D341Med (cell line): Measurements from ENCODE around the gene HES5.

Source experiments
- DNase-seq: peaks from one replicate; pipeline ENCODE4 v3.0.0; 2012; ENCODE audit warnings: low spot score

Gene HES5

DNA sequence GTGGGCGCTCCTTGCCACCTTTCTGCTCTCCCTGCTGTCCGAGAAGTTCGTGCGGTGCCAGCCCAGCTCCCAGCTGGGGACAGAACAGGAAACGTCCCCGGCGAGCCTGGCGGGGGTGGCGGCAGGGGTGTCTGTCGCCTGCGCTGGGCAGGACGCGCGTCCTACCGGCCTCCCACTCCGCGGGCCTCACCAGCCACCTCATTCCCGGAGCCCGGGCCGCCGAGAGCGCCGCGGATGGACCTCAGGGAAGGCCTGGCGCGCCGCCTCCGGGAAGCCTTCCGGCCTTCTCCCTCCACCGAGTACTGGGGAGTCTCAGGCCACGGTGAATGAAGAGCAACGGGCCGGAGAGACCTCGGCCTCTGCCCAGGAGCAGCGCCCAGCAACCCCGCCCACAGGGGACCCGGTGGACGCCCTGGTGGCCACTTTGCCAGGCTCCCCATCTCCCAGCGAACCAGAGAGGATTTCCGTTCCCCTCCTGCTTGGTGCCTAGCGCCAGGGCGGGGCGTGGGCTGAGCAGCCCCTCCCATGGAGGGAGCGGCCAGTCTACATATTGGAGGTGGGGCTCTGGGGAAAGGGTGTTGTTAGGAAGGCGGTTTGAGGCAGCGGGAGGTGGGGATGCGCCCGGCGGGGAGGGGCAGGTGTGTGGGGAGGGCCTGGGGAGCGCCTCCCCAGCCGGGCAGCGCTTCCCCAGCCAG, 16.6 kb upstream of the HES5 start:
- no peak for DNase-seq

DNA sequence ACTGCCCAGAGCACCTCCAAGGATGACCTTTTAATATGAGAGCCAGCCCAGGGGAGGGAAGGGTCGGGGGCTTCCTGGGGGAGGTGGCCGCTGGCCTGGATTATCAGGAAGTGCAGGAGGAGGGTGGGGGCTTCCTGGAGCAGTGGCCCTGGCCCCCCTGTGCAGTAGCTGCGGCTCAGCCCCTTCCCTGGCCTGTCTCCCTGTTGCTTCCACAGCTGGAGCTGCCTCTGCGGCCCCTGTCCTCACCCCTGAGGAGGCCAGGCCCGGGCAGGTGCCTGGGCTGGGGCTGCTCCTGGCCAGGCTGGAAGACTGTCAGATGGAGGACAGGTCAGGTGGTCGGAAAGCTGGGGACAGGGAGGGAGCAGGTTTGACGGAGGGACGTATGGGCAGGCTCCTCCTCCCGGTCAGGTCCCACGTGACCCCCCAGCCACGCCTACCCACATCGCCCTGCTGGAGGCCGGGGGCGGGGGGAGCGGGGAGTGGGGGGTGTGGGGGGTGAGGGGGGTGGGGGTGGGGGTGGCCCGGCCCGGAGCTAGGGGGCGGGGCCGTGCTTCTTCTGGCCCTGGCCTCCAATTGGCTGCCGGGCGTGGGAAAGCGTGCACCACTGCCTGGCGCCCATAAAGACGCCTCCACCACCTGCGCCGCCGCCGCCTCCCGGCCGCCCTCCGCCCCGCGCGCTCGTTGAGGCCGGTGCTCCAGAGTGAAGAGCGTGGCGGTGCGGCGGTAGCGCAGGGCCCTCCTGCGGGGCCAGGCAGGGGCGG, 15.9 kb upstream of the HES5 start:
- peak; percentile 88 for DNase-seq

DNA sequence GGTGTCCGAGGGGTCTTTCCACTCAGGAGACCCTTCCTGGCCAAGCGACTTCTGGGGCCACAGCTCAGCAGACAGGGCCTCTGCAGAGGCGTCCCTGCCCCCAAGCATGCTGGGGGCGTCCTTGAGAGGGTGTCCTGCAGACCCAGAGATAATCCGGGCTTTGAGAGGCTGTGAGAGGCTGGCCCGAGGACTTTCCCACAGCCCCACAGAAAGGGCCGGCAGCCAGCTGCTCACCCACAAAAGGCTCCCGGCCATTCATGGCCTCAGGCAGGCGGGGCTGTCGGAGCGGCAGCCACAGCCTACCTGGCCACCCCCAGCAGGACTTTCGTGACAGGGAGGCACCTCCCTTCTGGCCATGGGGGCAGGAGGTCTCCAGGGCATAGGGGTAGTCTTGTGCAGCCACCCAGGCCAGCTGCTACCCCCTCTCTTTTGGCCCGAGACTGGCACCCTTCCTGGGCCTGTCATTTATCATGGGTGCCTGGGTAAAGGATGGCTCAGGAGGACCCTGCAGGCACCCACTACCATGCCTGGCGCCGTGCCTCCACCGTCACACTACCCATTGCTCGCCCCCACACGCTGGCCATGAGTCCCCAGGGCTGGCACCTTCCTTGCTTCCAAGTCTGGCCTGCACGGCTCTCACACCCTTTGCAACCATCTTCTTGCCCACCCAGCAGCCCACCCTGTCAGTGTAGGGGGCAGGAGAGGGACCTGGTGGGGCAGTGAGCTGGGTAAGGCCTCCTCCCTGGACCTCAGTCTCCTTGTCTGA, 15.0 kb upstream of the HES5 start:
- no peak for DNase-seq

DNA sequence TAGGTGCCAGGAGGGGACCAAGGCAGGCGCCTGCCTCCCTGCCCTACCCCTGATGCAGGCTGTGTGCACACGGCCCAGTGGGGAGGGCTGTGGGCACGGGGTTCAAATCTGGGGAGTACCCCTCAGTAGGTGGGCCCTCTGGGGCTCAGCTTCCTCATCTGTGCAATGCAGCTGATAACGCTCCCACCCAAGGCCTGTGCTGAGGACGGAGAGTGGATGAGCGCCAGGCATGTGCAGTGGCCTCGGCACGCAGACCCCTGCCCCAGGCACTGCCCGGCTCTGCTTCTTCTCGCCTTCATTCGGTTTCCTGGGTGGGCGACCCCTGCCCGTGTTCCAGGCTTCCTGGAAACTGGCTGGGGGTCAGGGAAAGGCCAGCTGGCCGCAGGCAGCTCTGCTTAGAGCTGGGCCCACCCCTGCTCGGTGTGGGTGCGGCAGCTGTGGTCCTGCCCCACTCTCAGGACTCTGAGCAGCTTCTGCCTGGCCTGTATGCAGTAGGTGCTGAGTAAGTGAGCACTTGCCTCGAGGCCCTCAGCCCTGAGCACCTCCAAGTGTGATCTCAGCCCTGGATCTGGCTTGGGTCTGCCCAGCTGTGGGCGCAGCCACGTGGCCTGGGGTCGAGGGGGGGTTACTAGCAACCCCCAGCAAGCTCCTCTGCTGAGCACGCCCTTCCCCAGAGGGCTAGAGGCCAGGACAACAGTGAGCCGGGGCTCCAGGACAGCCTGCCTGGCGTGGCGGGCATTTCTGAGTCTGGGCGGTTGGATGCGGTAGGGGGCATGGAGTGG, 14.2 kb upstream of the HES5 start:
- no peak for DNase-seq

DNA sequence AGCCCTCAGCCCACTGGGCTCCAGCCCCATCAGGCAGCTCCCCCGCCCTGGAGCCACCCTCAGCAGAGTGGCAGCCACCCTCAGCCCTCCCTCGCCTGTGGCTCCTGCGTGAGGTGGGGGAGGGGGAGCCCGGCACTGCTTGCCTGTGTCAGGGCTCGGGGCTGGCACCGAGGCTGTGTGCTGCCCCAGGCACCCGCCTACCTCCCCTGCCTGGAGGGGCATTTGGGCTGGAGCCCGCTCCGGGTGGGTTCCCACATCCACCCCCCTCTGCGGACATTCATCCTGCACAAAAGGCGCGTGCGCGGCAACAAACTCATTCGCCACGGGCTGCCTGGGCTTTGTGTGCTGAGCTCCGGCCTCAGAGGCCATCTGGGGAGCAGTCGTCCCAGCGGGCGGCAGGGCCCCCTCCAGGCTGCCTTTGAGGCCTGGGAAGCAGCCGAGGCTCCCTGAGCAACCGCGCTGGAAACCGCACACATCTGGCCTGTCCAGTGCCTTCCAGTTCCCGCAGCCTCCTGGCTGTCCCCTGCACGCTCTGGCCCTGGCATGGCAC, 13.6 kb upstream of the HES5 start:
- DNase-seq = no peak

DNA sequence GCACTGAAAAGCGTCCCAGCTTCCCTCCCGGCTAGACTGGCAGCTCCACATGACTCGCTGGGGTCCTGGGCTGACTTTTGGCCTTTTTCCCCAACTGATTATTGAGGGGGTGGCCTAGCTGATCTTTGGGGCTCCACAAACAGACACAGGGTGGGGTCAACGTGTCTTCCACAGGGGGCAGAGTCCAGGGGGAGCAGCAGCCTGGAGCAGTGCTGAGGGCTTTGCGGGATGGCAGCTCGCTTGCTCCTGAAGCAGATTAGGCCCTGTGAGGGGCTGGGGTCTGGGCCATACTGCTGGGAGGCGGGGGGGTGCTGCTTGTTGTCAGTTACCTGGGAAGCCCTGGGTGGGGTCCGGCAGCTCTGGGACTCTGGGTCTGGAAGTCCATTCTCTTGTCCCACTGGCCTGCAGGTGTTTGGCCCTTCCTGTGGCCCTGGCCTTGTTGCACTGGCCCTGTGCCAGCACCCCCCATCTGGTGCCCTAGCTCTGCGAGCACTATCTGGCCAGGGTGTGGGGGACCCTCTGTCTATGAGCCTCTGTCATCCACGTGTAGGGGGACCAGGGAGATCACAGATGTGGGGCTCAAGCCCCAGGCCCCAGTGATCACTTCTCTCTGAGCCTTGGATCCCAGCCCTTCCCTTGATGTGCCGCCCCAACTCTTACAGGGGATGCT, 12.3 kb upstream of the HES5 start:
- DNase-seq = no peak

DNA sequence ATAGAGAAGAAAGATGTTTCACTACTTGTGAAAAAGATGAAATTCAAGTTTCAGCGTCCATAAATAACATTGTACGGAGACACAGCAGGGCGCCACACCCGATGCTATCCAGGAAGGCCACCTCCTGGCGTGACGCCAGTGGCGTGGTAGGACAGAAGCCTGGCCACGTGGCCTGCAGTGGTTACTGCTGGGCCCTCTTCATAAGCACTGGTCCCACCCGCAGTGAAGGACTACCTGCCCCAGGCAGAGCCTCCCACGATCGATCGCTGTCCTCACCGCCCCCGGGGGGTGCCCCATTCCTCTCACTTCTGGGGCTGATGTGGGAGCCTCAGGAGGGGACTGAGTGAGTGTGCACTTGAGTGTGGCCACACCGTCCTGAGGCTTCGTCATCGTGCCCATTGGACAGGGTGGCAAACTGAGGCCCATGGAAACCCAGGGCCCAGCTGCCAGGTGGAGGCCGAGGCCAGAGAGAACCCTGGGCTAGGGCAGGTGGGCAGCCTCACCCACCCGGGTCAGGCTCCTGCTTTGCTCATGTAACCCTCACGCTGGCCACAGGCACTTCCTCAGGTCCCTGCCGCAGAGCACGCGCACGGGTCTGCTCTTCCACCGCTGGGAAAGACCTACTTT, 11.7 kb upstream of the HES5 start:
- DNase-seq = no peak

DNA sequence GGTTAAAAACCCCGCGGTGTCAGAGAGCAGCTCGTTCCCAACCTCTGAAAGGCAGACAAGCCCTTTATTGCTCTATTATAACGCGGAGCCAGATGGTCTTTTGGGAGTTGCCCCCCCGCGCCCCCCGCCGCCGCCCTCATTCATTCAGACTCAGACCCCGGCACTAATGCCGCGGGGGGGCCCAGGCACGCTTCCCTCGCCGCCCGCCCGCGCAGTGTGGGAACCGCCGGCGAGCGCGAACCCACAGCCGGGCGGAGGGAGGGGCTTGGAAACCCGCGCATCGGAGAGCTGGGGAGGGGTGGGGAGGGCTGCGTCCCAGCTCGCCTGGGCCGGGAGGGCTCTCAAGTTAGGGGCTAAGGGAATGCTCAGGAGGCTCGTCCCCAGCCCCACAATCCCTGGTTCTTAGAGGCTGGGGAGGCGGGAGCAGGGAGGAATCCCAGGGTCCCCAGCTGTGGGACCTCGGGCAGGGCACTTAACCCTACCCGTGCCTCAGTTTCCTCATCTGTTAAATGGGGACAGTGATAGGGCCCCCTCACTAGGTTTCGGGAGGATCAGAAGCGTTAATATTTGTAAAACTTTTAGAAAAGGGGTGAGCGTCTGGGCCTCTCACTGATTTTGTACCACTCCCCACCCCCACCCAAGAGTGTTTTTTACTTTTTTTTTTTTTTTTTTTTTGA, 10.9 kb upstream of the HES5 start:
- DNase-seq = no peak

DNA sequence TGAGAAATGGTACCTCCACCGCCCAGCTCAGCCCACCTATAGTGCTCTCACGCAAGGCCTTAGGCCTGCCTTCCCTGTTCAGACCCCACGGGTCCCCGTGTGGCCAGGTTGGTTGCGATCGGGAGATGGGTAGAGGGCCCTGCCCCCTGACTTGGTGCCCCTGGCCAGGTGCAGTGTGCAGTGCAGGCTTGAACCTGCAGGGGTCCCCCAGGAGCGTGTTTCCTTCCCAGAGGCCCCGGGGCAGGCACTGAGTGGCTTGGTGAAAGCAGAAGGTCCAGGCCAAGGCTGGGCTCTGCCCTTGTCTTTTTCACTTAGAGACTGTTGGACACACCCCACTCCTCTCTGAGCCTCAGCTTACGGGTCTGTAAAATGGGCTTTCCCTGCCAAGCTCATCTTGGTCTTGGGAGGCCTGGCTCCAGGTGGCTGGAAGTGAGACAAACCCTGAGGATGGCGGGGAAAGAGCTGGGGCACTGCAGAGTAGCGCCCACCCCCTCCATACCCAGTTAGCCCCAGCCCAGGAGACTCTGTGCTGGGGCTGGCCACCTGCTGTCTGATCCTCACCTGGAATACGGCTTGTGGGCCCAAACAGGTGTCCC, 9.3 kb upstream of the HES5 start:
- DNase-seq = no peak

DNA sequence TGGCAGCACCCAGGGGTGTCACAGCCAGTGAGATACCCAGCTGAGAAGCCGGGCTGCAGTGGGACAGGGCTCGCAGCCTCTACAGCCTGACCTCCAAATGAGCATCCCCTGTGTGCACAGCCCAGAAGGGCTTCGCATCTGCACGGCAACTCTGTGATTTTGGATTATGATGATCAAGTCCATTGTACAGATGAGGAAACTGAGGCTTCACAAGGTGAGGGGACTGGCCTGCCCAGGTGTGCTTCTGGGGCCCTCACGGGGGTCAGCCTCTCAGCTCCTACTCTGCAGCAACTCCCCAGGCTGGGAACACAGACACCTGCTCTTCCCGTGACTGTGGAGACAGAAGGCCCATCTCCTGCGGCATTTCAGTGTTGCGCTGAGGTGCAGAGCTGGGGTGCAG, 8.8 kb upstream of the HES5 start:
- no peak for DNase-seq

DNA sequence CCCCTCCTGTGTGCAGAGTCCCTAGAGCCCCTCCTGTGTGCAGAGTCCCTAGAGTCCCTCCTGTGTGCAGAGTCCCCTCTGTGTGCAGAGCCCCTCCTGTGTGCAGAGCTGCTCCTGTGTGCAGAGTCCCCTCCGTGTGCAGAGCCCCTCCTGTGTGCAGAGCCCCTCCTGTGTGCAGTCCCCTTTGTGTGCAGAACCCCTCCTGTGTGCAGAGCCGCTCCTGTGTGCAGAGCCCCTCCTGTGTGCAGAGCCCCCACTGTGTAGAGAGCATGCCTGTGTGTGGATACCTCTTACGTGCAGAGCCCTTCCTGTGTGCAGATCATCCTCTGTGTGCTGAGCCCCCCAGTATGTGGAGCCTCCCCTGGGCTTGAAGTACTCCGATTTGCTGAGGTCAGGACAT, 8.3 kb upstream of the HES5 start:
- DNase-seq = no peak

DNA sequence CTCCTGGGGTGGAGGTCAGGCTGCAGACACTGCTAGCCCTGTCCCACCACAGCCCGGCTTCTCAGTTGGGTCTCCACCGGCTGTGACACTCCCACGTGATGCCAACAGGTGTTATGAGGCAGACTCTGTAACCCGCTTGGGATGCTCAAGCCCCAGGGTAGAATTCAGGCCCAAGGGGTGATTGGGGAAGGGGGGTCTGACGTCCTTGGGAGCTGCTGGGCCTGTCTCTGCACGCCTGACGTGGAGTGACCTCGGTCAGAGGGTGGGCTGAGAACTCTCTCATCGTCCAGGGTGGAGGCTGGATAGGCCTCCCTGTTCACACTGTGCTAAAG, 7.7 kb upstream of the HES5 start:
- DNase-seq = no peak

DNA sequence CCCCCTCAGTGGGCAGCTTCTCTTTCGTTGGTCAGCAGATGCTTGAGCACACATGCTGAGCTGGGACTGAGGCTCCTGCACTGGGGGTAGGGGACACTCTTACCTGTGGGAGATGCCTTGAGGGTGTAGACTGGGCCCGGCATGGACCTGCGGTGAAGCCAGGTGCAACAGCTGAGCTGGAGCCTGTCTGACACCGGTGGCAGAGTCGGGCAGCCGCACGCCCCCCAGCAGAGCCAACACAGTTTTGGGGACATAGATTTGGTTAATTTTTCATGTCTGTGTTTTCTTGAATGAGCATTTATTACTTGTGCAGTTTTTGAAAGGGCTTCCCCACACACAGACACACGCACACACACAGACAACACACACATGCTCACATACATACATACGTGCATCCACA, 5.9 kb upstream of the HES5 start:
- no peak for DNase-seq

DNA sequence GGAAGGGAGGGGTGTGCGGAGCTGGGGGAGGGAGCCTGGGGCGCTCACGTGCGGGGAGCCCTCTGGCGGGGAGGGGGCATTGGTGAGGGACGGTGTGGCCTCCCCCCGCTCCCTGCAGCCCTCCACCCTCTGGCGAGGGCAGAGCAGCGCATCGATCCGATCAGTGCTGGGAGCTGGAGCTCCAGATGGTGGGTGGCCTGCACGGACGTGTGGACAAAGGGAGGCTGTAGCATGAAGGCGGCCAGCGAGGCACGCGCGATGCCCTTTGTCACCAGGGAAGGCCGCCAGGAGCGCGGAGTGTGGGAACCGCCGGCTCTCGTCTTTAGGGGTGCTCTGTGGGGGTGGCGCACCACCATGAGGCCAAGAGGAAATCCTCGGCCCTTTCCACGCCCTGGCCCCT, 5.4 kb upstream of the HES5 start:
- no peak for DNase-seq

DNA sequence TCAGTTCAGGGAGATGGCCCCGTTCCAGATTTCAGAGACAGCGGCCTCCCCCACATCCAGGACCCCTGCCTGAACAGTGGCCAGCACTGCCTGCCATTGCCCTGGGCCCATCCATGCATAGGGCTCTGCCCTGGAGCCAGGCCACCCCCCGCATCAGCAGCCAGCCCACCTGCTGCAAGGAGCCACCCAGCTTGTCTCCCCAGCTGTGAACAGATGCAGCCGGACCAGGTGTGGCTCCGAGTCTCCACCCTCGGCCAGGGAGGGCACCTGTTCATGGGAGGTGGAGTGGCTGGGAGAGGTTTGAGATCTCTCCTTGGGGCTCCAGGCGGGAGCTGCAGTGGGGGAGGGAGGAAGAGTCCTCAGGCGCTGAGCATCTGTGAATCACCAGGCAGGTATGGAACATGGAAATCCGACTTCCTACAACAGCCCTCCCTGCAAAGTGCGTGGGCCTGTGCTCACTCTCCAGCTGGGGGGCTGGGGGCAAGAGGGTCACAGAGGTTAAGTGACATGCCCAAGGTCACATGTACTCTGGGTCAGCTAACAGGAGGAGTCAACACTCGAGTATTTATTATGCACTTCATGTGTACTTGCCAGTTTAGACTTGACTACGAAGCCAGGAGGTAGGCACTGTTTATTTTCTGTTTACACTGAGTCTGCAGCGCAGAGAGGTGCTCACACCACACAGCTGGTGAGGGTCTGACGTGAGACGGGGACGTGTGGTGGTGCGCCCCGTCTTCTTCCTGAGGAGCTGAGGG, 4.8 kb upstream of the HES5 start:
- DNase-seq = no peak

DNA sequence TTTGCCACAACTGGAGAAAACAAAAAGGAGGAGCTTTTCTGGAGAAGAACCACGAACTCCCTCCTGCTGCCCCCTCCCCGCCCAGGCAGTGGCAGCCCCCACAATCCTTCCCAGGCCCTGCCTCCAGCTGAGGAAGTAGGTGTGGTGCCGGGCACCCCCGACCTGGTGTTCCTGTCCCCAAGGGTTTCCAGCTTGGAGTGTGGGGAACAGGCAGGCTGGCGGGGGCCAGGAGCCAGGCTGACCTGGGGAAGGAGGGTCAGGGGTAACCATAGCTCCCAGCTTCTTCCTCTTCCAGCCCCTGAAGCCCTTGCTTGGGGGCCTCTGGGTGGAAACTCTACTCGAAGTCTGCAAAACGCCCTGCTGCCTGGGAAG, 4.2 kb upstream of the HES5 start:
- no peak for DNase-seq

DNA sequence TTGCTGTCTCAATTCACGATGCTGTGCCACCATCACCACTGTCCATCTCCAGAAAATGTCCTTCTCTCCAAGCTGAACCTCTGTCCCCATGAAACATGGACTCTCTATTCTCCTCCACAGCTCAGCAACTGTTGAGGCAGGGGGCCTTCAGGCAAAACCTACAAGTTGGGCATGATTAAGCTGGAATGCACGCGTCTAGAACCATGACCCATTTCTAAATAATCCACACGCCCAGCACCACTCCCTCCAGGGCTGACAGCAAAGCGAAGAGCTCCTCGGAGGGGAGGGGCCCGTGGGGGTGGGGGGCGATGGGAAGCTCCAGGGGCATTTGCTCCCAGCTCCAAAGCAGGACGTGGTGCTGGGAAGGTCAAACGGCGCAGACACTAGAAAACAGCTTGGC, 3.3 kb upstream of the HES5 start:
- no peak for DNase-seq

DNA sequence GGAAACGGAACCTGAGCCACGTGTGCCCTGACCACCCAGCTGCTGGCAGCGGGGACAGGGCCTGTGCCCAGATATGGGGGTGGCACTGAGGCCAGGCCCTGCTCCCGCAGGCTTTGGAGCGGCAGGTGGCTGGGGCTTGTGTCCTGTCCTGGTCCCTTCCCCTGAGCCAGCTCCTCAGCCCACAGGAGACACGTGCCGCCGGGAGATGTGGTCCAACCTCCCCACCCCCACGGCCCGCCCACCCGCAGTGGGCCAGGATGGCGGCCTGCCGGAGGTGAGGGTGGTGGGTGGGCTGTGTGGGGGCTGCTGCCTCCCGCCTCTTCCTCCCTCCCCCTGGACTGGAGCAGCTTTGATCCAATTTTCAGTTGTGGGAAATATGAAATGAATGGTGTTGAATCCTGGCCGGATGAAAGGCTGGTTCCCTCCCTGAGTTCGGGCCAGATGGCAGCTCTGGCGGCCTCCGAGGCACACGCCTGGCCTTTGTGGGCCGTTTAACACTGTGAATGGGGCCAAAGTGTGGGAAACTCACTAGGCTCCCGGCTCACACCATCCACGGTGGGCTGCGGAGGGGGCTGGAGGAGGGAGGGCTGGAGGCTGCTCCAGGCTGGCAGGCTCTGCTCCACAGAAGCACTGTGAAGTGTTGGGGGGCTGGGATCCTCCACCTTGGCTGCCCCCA, 2.6 kb upstream of the HES5 start:
- DNase-seq = no peak
